Neural cell (in vitro differentiated cells): ENCODE results near the gene BTG1.

ENCODE experiments used
- EP300 ChIP-seq: fragments of 450-650 bp; conservative IDR thresholded peaks from 2 replicates; pipeline ENCODE4 v1.6.1; 2014; ENCODE audit warnings: antibody characterized with exemption, mild to moderate bottlenecking, moderate library complexity; ENCODE audit not compliant: poor library complexity, severe bottlenecking
- EZH2 ChIP-seq: fragments of 200-600, 300-800 bp; shearing (Covaris generic), sonication (generic); IDR thresholded peaks from 2 replicates; pipeline ENCODE4 v1.6.1; 2014; ENCODE audit warnings: antibody characterized with exemption, low read length, borderline replicate concordance, mild to moderate bottlenecking; ENCODE audit not compliant: insufficient read depth, poor library complexity, severe bottlenecking
- MXI1 ChIP-seq: fragments of 450-650 bp; conservative IDR thresholded peaks from 2 replicates; pipeline ENCODE4 v1.6.1; 2014; ENCODE audit warnings: antibody characterized with exemption, mild to moderate bottlenecking; ENCODE audit not compliant: poor library complexity, severe bottlenecking
- POLR2AphosphoS5 ChIP-seq: IDR thresholded peaks from 2 replicates; pipeline ENCODE4 v1.6.1; 2012
- TAF1 ChIP-seq: IDR thresholded peaks from 2 replicates; pipeline ENCODE4 v1.6.1; 2012; ENCODE audit warnings: low read depth
- TF ChIP-seq, protein P1 (sequence below): fragments of 450-650 bp; IDR thresholded peaks from 2 replicates; pipeline ENCODE4 v1.5.1; 2014; ENCODE audit warnings: antibody characterized with exemption, mild to moderate bottlenecking, moderate library complexity; ENCODE audit not compliant: poor library complexity, severe bottlenecking

- TF ChIP-seq, protein P1, sequence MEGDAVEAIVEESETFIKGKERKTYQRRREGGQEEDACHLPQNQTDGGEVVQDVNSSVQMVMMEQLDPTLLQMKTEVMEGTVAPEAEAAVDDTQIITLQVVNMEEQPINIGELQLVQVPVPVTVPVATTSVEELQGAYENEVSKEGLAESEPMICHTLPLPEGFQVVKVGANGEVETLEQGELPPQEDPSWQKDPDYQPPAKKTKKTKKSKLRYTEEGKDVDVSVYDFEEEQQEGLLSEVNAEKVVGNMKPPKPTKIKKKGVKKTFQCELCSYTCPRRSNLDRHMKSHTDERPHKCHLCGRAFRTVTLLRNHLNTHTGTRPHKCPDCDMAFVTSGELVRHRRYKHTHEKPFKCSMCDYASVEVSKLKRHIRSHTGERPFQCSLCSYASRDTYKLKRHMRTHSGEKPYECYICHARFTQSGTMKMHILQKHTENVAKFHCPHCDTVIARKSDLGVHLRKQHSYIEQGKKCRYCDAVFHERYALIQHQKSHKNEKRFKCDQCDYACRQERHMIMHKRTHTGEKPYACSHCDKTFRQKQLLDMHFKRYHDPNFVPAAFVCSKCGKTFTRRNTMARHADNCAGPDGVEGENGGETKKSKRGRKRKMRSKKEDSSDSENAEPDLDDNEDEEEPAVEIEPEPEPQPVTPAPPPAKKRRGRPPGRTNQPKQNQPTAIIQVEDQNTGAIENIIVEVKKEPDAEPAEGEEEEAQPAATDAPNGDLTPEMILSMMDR = no peak
- peak; percentile 35 for TF ChIP-seq EP300
- TF ChIP-seq TAF1 = no peak
- TF ChIP-seq POLR2AphosphoS5 = no peak
- TF ChIP-seq EZH2 = no peak
- no peak for TF ChIP-seq MXI1
Observed at GRCh38 chr12:92175961-92176360, 30.3 kb upstream of the BTG1 start.
